Activated CD4-positive, alpha-beta T cell treated with anti-CD3 and anti-CD28 coated beads for 4 hours (primary cell): ENCODE measurements around the gene RUSF1.

Experiments
- DNase-seq, 2 donors: peaks; one replicate each; pipeline ENCODE4 v3.0.0-alpha.2; 2020

RUSF1 gene

DNA sequence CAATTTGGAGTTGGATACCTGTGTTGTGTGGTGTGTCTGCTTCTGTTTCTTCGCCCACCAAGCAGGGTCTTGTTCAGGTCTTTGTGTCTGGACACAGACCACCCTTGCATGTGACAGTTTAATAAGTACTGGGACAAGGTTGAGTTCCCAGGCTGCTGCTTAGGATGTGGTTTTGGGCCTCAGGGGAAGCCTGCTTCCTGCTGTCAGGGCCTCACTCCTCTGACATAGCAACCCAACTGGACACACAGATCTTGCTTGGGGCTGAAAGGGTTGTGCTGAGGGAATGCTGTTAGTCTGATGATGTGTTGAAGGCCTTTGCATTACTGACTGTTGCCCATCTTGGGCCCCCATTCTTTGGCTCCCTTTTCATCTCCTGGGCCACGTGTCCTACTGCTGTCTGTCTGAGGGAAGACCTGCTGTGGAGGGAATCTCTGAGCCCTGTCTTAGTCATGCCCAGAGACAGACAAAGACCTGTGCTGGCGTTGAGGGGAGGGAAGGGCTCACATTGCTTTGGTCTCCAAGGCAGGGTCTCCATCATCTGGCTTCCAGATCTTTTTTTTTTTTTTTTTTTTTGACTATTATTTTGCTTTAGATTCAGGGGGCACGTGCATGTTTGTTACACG, 40.9 kb downstream of the RUSF1 start:
- no peak for DNase-seq

DNA sequence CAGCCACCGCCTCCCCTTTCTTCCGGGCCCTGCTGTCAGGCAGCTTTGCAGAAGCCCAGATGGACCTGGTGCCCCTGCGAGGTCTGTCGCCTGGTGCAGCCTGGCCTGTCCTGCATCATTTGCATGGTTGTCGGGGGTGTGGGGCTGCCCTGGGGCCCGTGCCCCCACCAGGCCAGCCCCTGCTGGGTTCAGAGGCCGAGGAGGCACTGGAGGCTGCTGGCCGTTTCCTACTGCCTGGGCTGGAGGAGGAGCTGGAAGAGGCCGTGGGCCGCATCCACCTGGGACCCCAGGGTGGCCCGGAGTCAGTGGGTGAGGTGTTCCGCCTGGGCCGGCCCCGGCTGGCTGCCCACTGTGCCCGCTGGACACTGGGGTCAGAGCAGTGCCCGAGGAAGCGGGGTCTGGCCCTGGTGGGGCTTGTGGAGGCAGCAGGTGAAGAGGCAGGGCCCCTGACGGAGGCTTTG, 41.8 kb downstream of the RUSF1 start:
- DNase-seq: no peak

DNA sequence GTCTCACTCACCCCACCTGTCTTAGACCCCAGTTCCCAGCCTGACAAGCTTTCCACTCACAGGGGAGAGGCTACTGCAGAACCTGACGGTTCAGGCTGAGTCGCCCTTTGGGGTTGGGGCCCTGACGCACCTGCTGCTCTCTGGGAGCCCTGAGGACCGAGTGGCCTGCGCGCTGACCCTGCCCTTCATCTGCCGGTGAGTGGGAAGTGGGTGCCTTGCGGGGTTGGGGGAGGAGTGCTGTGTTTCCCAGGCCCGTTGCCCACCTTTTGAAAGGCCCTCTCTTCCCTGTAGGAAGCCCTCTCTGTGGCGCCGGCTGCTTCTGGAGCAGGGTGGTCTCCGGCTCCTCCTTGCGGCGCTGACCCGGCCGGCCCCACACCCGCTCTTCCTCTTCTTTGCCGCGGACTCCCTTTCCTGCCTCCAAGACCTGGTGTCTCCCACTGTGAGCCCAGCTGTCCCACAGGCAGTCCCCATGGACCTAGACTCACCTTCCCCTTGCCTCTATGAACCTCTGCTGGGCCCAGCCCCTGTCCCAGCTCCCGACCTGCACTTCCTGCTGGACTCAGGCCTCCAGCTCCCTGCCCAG, 42.3 kb downstream of the RUSF1 start:
- DNase-seq: no peak

DNA sequence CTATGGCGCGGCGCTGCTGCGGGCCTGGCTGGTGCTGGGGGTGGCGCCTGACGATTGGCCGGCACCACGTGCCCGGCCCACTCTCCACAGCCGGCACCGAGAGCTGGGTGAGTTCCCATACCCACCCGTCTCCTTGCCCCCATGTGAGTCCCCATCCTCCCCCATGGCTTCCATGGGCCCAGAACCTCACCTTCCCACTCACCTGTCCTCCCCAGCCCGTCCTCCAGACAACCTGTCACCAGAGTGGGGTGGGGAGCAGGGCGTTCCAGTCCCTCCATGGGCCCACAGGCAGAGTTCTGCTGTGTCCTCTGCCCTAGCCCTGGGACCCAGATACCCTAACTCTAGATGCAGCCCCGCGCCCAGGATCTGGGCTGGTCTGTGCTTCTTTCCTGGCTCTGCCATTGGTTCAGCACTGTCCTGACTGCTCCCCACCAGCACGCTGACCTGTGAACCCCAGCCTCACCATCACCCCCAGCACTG, 43.4 kb downstream of the RUSF1 start:
- no peak for DNase-seq

DNA sequence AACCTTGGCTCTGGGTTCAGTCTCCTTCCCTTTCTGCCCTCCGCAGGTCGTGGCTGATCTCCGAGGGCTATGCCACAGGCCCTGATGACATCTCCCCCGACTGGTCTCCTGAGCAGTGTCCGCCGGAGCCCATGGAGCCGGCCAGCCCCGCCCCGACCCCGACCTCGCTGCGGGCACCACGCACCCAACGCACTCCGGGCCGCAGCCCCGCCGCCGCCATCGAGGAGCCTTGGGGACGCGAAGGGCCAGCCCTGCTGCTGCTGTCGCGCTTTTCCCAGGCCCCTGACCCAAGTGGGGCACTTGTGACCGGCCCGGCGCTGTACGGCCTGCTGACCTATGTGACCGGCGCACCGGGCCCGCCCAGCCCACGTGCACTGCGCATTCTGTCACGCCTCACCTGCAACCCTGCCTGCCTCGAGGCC, 43.8 kb downstream of the RUSF1 start:
- DNase-seq: no peak

DNA sequence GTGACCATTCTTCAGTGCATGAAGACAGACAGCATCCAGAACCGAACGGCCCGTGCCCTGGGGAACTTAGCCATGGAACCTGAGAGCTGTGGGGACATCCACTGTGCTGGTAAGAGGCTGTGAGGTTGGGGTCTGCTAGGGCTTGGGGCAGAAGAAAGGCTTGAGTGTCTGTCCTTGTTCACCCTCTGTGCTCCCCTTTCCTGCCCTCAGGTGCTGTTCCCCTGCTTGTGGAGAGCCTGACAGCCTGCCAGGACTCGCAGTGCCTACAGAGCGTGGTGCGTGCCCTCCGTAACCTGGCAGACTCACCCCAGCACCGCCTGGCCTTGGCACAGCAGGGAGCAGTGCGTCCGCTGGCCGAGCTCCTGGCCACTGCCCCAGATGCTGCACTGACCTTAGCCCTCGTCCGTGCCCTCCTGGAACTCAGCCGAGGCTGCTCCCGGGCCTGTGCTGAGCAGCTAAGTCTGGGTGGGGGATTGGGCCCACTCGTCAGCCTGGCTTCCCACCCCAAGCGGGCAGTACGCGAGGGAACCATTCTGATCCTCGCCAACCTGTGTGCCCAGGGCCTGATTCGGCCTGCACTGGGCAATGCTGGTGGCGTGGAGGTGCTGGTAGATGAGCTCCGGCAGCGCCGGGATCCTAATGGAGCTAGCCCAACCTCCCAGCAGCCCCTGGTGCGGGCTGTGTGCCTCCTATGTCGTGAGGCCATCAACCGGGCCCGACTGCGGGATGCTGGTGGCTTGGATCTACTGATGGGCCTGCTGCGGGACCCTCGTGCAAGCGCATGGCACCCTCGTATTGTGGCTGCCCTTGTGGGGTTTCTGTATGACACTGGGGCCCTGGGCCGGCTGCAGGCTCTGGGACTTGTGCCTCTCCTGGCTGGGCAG, 46.0 kb downstream of the RUSF1 start:
- no peak for DNase-seq

DNA sequence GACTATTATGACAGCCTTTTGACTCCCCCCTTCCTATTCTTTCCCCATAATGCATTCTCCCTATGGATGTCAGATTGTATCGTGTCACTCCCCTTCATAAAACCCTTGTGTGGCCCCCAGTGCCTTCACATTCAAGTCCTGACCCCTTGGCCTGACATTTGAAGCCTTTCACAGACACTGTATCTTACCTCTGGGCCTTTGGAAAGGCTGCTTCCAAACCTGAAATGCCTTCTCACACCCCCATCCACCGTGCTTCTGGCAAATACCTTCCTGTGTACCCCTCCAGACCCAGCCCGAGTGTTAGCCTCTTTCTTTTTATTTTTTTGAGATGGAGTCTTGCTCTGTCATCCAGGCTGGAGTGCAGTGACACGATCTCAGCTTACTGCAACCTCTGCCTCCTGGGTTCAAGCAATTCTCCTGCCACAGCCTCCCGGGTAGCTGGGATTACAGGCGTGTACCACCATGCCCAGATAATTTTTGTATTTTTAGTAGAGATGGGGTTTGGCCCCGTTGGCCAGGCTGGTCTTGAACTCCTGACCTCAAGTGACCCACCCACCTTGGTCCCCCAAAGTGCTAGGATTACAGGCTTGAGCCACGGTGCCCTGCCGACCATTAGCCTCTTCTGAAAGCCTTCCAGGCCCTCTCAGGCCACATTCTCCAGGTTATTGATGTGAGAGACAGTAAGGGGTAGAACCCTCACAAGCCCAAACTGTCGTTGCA, 46.8 kb downstream of the RUSF1 start:
- DNase-seq: no peak

DNA sequence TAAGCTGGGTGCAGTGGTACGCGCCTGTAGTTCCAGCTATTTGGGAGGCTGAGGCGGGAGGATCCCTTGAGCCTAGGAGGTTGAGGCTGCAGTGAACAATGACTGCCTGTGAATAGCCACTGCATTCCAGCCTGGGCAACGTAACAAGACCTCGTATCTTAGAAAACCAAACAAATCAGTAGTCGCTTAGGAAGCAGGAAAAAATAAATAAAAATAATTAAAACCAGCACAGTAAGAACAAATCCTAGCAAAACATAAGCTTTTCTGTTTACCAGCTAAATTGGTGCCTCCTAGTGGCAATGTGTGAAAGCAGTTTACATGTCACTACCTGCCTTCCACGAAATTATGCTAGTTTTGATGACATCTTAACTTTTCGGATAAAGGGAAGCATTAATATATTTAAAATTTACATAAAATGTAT, 47.6 kb downstream of the RUSF1 start:
- no peak for DNase-seq

DNA sequence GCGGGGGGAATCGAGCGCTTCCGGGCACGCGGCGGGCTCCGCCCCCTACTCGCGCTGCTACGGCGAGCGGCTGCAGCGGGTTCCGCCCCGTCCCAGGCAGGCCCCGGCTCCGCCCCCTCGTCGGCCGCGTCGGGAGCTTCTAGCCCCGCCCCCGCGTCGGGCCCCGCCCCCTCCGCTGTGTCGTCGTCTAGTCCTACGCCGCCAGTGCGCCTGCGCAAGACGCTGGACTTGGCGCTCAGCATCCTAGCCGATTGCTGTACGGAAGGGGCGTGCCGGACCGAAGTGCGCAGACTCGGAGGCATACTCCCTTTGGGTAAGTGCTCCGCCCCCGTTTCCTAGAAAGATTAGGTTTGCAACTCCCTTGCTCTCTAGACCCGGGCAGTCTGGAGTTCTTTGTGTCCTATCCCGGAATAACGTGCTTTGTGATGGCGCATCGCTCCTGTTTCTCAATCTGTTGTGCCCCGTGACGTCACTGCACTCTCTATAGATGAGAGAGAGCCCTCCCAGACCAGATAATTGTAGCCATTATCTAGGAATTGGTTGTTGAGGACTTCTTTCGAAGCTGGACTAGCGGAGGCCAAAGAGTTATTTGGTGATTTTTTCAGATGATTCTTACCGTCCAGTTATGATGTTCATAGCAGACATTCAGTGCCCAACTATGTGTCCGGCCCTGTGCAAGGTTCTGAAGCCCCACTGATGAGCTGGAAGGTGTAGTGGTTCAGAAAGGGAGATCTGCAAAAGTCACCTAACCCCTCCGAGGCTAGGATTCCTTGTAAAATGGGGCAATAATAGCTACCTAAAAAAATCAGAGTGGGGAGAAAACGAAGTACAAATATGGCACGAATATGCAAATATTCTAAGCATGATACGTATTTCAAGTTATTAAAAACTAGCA, 48.3 kb downstream of the RUSF1 start:
- peak; percentile 100 for DNase-seq

DNA sequence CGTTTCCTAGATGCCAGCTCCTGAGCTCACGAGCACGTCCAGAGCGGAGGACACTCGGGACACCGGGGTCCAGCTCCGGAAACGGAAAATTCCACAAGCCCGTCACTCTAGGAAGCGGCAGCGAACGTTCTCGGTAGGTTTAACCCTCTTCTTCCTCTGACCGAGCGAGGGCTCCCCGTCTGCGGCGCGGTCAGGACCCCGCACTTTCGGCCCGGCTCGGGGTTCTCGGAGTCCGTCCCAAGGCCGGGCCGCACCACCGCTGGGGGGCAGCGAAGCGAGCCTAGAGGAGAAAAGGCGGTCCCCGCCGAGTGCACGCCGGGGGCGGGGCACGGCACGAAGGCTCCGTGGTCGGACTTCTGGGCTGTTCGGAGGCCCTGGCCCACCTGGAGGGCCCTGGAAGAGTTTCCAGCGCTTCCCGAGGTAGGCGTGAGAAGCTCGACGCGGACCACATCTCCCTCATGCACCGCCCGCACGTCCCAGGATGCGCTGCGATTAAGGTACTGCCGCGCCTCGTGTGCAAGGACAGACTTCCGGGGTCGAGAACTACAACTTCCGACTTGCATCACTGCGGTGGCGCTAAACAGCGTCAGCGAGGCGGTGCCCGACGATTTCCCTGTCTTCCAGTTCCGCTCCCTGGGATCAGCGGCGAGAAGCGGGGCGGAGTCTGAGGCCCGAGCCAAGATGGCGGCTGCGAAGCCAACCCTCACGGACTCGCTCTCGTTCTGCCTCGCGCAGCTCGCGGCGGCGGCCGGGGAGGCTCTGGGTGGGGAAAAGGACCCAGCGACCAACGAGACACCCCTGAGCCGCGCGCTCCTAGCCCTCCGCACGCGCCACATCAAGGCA, 49.1 kb downstream of the RUSF1 start, which contains the start of gene ARMC5:
Gene ARMC5, plus strand, starts transcription at position 658 of the 843 bp plus-strand sequence. Its CDS starts 24 bp downstream, at position 682.
- DNase-seq: peak; percentile 95 to 97

DNA sequence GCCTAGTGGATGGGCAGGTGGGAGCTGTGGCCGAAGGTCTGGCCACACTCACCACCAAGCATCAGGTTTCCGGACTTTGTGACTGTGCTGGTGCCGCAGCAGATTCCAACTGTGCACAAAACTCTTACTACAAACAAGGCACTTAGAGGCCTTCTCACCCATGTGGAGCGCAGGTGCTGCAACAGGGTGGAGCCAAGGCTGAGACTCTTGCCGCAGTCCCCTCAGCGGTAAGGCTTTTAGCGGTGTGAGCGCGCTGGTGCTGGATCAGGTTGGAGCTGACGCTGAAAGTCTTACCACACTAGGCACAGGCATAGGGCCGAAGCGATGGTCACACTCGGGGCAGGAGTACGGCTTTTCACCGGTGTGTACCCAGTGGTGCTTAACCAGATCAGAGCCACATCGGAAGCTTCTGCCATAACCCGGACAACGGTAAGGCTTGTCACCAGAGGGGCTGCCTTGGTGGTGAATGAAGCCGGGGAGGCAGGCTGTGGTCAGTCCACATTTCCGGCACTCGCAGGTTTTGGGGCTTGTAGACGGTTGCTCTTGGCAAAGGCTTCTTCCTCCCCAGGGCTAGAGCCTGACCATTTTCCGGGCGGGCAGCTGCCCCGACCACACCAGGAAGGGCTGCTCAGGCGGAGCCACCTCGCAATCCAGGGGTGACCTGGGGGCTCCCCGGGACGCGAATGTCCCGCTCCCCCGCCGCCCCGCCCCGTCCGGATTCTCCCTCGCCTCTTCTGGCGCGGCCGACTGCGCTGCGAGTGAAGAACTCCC, 49.9 kb downstream of the RUSF1 start:
- DNase-seq: peak; percentile 45 to 52

DNA sequence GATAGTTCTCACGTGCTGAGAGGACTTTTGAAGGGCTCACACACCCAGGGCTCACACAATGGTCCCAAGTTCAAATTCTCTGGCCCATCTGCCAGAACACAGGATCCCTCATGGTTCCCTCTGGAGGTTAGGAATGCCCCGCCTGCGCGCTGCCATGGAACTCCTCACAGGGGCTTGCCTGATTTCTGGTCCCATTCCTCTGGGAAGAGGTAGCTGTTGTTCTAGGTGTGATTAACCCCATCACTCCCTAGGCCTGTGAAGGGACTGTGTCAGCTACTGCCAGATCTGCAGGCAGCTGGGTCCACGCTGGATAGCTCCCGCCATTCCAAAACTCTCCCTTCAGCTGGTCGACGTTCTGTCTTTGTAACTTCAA, 51.2 kb downstream of the RUSF1 start:
- no peak for DNase-seq

DNA sequence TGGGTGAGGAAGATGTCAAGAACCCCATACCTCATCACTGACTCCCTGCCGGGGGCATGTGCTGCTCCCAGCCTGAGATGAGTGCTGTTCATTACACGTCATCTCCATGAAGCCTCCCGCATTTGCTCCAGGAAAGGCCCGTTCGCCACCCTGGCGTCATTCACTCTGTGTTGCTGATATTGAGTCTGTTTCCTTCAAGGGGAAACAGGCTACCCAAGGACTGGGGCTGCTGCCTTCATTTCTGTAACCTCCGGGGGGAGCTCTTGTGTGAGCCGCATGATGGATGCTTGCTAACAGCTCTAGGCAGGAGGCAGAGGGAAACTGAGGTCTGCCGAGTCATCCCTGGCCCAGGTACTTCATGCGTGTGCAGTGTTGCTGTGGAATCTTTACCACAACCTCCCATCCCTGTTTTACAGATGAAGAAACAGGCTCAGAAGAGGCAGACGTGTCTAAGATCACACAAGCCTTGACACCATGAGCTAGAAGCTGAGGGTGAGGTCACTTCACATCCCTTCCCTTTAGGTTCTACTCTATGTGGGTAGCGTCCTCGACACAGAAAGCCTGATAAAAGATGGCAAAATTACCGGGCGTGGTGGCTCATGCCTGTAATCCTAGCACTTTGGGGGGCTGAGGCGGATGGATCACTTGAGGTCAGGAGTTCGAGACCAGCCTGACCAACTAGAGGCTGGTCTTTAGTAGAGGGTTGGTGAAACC, 52.4 kb downstream of the RUSF1 start:
- no peak for DNase-seq

DNA sequence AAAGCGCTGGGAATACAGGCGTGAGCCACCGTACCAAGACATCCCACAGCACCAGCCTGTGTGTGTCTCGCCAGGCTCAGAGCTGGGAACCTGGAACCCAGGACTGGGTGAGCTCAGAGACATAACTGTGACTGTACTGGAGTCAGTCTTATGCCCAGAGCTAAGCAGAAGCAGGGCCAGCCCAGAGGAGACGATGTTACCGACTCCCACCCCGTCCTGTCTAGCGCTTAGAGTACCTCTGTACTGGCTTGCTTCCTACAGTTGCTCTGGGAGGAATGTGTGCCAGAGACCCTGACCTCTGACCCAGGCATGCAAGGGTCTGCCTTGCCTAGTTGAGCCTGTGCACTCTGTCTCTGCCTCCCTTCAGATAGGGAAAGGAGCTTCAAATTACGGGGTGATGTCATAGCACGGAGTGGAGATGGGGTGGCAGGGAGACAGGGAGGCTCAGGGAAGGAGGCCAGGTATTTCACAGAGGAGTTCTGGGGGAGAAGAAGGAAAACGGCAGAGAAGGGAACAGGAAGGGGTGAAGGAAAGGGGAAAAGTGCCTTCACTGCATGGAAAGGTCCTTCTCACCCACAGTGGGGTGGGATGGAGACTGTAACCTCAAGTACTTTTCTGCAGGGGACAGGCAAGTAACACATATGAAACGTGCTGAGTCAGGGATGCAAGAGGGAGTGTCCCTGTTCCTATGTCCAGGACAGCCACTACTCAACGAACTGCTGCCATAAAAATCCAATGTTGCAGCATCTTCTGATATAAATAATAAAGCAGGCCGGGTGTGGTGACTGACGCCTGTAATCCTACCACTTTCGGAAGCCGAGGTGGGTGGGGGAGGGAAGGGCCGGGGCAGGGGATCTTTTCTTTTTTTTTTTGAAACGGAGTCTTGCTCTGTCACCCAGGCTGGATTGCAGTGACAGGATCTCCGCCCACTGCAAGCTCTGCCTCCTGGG, 54.7 kb downstream of the RUSF1 start:
- DNase-seq: no peak

DNA sequence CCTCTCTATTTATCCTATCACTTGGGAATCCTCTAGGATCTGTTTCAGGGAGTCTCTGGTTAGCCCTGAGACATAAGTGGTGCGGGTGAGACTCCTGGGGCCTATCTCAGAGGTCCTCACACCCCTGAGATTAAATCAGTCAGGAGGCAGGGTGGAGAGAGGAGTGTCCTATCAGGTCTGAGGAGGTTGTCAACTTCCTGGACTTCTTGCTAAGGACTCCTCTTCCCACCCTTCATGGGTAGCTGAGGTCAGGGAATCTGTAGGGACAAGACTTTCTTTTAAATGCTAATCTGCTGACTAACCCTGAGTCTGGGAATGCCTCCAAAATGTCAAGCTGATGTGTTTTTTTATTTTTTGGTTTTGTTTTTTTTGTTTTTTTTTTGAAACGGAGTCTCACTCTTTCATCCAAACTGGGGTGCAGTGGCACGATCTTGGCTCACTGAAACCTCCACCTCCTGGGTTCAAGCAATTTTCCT, 55.5 kb downstream of the RUSF1 start:
- DNase-seq: no peak

DNA sequence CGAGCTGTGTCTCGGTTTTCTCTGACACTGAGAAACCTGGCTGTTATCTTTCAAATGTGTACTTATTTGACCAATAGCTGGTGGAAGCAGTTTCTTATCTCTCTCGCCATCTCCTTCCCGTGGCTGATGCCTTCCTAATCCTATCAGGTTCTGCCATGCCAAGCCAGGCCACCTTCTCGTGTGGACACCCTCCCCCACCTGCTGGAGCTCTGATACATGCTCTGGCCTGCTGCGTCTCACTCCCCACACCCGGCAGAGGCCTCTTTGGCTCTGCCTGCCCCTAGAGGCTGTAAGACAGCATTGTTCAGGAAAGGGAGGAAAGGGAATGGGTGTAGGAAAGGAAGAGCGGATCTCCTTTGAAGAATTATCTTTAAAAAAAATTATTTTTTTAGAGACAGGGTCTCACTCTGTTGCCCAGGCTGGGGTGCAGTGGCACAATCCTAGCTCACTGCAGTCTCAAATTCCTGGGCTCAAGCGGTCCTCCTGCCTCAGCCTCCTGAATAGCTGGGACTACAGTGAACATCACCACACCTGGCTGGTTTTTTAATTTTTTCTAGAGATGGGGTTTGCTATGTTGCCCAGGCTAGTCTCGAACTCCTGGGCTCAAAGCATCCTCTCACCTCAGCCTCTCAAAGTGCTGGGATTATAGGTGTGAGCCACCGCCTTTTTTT, 56.4 kb downstream of the RUSF1 start:
- DNase-seq: no peak

DNA sequence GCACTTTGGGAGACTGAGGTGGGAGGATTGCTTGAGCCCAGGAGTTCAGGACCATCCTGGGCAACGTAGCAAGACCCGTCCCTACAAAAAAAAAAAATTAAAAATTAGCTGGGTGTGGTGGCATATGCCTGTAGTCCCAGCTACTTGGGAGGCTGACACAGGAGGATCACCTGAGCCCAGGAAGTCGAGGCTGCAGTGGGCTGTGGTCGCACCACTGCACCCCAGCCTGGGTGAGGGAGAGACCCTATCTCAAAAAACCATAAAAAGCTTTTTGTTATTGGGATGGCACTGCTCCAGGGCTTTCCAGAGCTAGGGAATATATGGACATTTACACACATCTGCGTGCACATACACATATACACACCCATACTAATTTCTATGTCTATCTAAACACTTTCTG, 57.0 kb downstream of the RUSF1 start:
- no peak for DNase-seq
